Panc1 (cell line): ENCODE measurements around the gene IFTAP. TPM values are rescaled to one million over a fixed set of nuclear protein-coding genes. Genes with fewer than 3 reads are reported as not detected.
"Not testable (repeated sequence)": the region's sequence is repeated elsewhere in the genome, so short reads cannot be mapped to it uniquely, and the experiment has no call there.

Experiments used
- ATAC-seq: fragments of 200-7000 bp; cut with Tn5 transposase; 2 replicates; pipeline ENCODE4 v1.9.1; 2020; ENCODE audit warnings: mild to moderate bottlenecking, moderate library complexity
- Bru-seq: library from RNA; stranded (reverse); fragments of 400-500 nt; gene quantifications from one replicate; lab custom pipeline; 2021; lab: Mats Ljungman, UMichigan
- BruChase-seq, 2 experiments: library from RNA; stranded (reverse); fragments of 400-500 nt; gene quantifications; one replicate each; lab custom pipeline; 2021; lab: Mats Ljungman, UMichigan
- BruUV-seq: library from RNA; stranded (reverse); fragments of 400-500 nt; replicated peaks from 2 replicates; lab custom pipeline; 2021; lab: Mats Ljungman, UMichigan
- CTCF ChIA-PET: fragments of 300-600 bp; sonication (Branson Sonifier 250); formaldehyde crosslinking; loops from one replicate; lab custom pipeline; 2022; ENCODE audit warnings: antibody characterized with exemption; lab: Charles Lee
- POLR2A ChIA-PET: fragments of 300-600 bp; sonication (Branson Sonifier 250); formaldehyde crosslinking; loops from one replicate; lab custom pipeline; 2022; ENCODE audit warnings: antibody characterized with exemption; lab: Charles Lee
- DNase-seq: peaks from one replicate; pipeline ENCODE4 v3.0.0-alpha.2; 2010; ENCODE audit warnings: low read depth, low spot score
- H3K27ac ChIP-seq: 2 replicates; pipeline ENCODE4 v1.5.1; 2011; ENCODE audit warnings: mild to moderate bottlenecking, low read length, inconsistent platforms
- H3K27me3 ChIP-seq: fragments of 200-500 bp; sonication (Bioruptor generic); 2 replicates; pipeline ENCODE4 v1.6.0; 2014; ENCODE audit warnings: low read length, inconsistent platforms; ENCODE audit not compliant: control insufficient read depth, insufficient read depth
- H3K36me3 ChIP-seq: fragments of 200-500 bp; sonication (Bioruptor generic); 2 replicates; pipeline ENCODE4 v1.5.1; 2014; ENCODE audit warnings: inconsistent platforms, mild to moderate bottlenecking, low read length, moderate library complexity; ENCODE audit not compliant: control insufficient read depth, insufficient read depth
- H3K4me1 ChIP-seq: 2 replicates; pipeline ENCODE4 v1.5.1; 2011; ENCODE audit warnings: inconsistent platforms, mild to moderate bottlenecking, low read length, moderate library complexity; ENCODE audit not compliant: control insufficient read depth, insufficient read depth
- H3K4me3 ChIP-seq, 2 experiments: 2 replicates each; pipeline ENCODE4 v1.5.1; 2011 to 2012; ENCODE audit warnings: low read depth in 2 of 2, low read length in 2 of 2, mild to moderate bottlenecking in 2 of 2, inconsistent platforms in 1 of 2, moderate library complexity in 1 of 2
- H3K9me3 ChIP-seq: fragments of 200-500 bp; sonication (Bioruptor generic); 2 replicates; pipeline ENCODE4 v1.5.1; 2014; ENCODE audit warnings: low read depth, mild to moderate bottlenecking, inconsistent platforms, low read length, moderate library complexity; ENCODE audit not compliant: control insufficient read depth, insufficient read depth
- CTCF ChIP-seq: fragments of 450-650 bp; IDR thresholded peaks from 2 replicates; pipeline ENCODE4 v1.5.1; 2017; ENCODE audit warnings: mild to moderate bottlenecking
- POLR2AphosphoS5 ChIP-seq: IDR thresholded peaks from 2 replicates; pipeline ENCODE4 v1.6.1; 2012; ENCODE audit warnings: mild to moderate bottlenecking, low read depth, low read length, moderate library complexity
- REST ChIP-seq, 2 experiments: IDR thresholded peaks; 2 replicates each; pipeline ENCODE4 v1.6.1; 2011 to 2012; ENCODE audit warnings: low read depth in 2 of 2, control low read depth in 1 of 2, low read length in 1 of 2, mild to moderate bottlenecking in 1 of 2, moderate library complexity in 1 of 2; ENCODE audit not compliant: insufficient read depth in 1 of 2
- SIN3A ChIP-seq: IDR thresholded peaks from 2 replicates; pipeline ENCODE4 v1.6.1; 2012; ENCODE audit warnings: low read depth, mild to moderate bottlenecking, low read length, moderate library complexity, borderline replicate concordance; ENCODE audit not compliant: insufficient read depth
- TCF7L2 ChIP-seq: IDR thresholded peaks from 2 replicates; pipeline ENCODE4 v1.6.1; 2011; ENCODE audit warnings: mild to moderate bottlenecking, low read depth, low read length, inconsistent platforms
- in situ Hi-C: cut with HindIII; loops from 2 replicates; pipeline ENCODE4 v1.10.0; 2016; ENCODE audit warnings: low sequenced_read_pairs, low pct_unique_long_range_greater_than_20kb
- intact Hi-C: fragments of 100-400 bp; cut with micrococcal nuclease; formaldehyde crosslinking; loops from one replicate; pipeline ENCODE4 v1.10.0; 2022; ENCODE audit not compliant: unreplicated experiment
- long read RNA-seq: library from polyadenylated mRNA; unstranded; transcript quantifications from one replicate; pipeline ENCODE4 v2.0.0, GENCODE V29; 2021; ENCODE audit not compliant: unreplicated experiment
- polyA plus RNA-seq: library from polyadenylated mRNA; unstranded; fragments of >200 nt; gene quantifications from one replicate; pipeline ENCODE4 v1.2.1, GENCODE V29; 2012; ENCODE audit warnings: missing spikeins; ENCODE audit not compliant: insufficient read length
- total RNA-seq: library from RNA; stranded (reverse); gene quantifications from one replicate; pipeline ENCODE4 v1.2.1, GENCODE V29; 2021; ENCODE audit not compliant: unreplicated experiment

IFTAP gene
- total RNA-seq: 18.2 TPM
- 12.5 TPM for polyA plus RNA-seq
- percentile 51 among the genes with signal in this experiment for Bru-seq, nascent RNA
- percentile 44 among the genes with signal in this experiment for BruChase-seq, experiment 1, labeled RNA remaining after a 2-hour chase
- BruChase-seq, experiment 2, labeled RNA remaining after a 6-hour chase: percentile 40 among the genes with signal in this experiment
- long read RNA-seq, transcript C11orf74-202 (4 exons, 633 nt): major isoform, 7 of 36 reads
- long read RNA-seq, transcript C11orf74-208 (6 exons, 694 nt): minor isoform, 5 of 36 reads
- long read RNA-seq, transcript C11orf74-201 (6 exons, 863 nt): major isoform, 7 of 36 reads
- long read RNA-seq, partial matches to known transcripts: 0 of 36 reads
- long read RNA-seq, other reads (novel, unspliced or antisense): 15 of 36 reads

- no TSS peak for BruUV-seq
- in situ Hi-C loops: no loop called here
- Histone ChIP-seq H3K9me3 (no peaks in the 10 kb centered on the region), H3K36me3 (no peaks in the 10 kb centered on the region; the same call in 1 of the 2 replicates), H3K27me3 (peaks cover 8% of the 10 kb centered on the region; the same call in 1 of the 2 replicates), H3K4me1 (no peaks in the 10 kb centered on the region; the same call in 1 of the 2 replicates), H3K27ac (peak within 1 kb of the TSS; percentile 83), H3K4me3 (peak within 1 kb of the TSS; percentile 67 to 95)
- DNase-seq (peak; percentile 57), ATAC-seq (peak; percentile 100)
- intact Hi-C loops: no loop called here
- TF ChIP-seq POLR2AphosphoS5 (peak; percentile 51; the same call in 1 of the 2 replicates), CTCF (no peak)
- ChIA-PET CTCF (interaction anchor here (0.5 kb wide), 1 partner anchor 306 kb away, joined by 6 read pairs; no protein-coding TSS in a partner anchor), POLR2A (no interaction called here)
Observed at GRCh38 chr11:36594316-36594989, at the start of gene IFTAP. TSS of gene IFTAP (plus strand) at chr11:36594502. CDS start at chr11:36610104, 15,602 bp downstream.

GRCh38 chr11:36550385-36551115, 43.8 kb upstream of the IFTAP start:
- ATAC-seq: no peak
- no peaks in the 10 kb centered on the region for H3K4me1 ChIP-seq
- no peak overlapping the region for H3K27ac ChIP-seq
- no peak overlapping the region for H3K4me3 ChIP-seq
- TF ChIP-seq POLR2AphosphoS5: no peak
- no peak for TF ChIP-seq CTCF
- no peak for TF ChIP-seq REST (IDR thresholded peaks at IDR 0.05; ENCODE audit: insufficient read depth in 1 of 2, low read depth in 2 of 2, low read length in 1 of 2)
- TF ChIP-seq SIN3A: no peak
- no peak for TF ChIP-seq TCF7L2
- ChIA-PET POLR2A (no interaction called here), CTCF (no interaction called here)
- H3K9me3 ChIP-seq: no peaks in the 10 kb centered on the region
- H3K27me3 ChIP-seq: no peaks in the 10 kb centered on the region
- DNase-seq: no peak
- H3K36me3 ChIP-seq: no peaks in the 10 kb centered on the region
- in situ Hi-C loops (no loop called here), intact Hi-C loops (no loop called here)
- BruUV-seq: no TSS peak

- BruUV-seq, H3K27ac ChIP-seq, intact Hi-C loops, DNase-seq, in situ Hi-C loops, H3K9me3 ChIP-seq, ATAC-seq, H3K4me1 ChIP-seq, H3K36me3 ChIP-seq, H3K27me3 ChIP-seq, CTCF ChIA-PET, POLR2A ChIA-PET, H3K4me3 ChIP-seq: not testable (repeated sequence)
Observed at GRCh38 chr11:36557390-36557789, 36.9 kb upstream of the IFTAP start.
